HG03159 (cell line): ENCODE results near the gene DIP2C.
"Not testable (repeated sequence)": the region's sequence is repeated elsewhere in the genome, so short reads cannot be mapped to it uniquely, and the experiment has no call there.

Experiments
- ATAC-seq: cut with Tn5 transposase; IDR thresholded peaks from one replicate; pipeline ENCODE4 v1.9.1; 2021; ENCODE audit warnings: mild to moderate bottlenecking, moderate library complexity; ENCODE audit not compliant: unreplicated experiment

The DIP2C gene

DNA sequence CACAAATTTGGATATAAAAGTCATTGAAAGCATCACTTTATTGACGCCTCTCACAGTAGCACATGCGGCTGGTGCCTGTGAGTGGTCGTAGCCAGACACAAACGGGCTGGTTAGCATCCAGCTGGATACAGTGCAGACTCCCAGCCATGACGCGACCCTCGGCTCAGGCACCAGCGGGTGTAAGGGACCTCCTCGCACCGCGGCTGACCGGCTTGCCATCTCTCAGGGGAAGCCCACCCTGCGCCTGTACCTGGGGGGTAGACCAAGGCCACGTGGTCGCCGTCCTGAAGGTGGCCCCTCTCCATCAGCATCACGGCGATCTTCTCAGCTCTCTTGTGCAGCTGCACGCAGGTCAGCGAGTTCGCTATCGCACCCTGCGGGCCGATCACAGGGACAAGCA lies 340.4 kb downstream of the DIP2C start:
- ATAC-seq, result no peak

DNA sequence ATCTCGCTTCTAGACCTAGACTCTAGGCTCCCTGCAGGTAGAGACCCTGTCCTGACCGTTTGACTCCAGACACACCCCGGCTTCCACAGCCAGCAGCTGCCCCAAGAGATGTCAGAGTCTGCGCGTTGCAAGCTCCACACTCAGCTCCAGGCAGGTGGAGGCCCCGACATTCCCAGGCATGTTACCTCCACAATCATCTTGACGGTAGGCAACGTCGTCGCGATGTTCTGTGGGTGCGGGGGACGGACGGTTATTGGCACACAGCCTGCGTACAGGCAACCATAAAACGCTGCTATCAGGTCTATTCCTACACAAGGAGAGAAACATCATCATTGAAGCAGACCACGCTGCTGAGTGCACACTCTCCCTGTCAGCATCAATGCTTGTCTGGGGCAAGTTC lies 341.0 kb downstream of the DIP2C start:
- no peak for ATAC-seq

DNA sequence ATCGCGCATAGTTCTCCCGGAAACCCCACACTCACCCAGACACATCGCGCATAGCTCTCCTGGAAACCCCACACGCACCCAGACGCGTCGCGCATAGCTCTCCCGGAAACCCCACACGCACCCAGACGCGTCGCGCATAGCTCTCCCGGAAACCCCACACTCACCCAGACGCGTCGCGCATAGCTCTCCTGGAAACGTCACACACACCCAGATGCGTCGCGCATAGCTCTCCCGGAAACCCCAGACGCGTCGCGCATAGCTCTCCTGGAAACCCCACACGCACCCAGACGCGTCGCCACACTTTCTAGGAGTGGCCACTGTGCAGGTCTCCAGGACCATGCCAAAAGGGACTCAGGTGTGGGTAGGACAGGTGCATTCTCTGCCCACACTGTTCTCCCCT lies 341.7 kb downstream of the DIP2C start:
- ATAC-seq, result not testable (repeated sequence)

DNA sequence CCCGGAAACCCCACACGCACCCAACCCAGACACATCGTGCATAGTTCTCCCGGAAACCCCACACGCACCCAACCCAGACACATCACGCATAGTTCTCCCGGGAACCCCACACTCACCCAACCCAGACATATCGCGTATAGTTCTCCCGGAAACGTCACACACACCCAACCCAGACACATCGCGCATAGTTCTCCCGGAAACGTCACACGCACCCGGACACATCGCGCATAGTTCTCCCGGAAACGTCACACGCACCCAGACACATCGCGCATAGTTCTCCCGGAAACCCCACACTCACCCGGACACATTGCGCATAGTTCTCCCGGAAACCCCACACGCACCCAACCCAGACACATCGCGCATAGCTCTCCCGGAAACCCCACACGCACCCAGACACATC lies 342.3 kb downstream of the DIP2C start:
- not testable (repeated sequence) for ATAC-seq

DNA sequence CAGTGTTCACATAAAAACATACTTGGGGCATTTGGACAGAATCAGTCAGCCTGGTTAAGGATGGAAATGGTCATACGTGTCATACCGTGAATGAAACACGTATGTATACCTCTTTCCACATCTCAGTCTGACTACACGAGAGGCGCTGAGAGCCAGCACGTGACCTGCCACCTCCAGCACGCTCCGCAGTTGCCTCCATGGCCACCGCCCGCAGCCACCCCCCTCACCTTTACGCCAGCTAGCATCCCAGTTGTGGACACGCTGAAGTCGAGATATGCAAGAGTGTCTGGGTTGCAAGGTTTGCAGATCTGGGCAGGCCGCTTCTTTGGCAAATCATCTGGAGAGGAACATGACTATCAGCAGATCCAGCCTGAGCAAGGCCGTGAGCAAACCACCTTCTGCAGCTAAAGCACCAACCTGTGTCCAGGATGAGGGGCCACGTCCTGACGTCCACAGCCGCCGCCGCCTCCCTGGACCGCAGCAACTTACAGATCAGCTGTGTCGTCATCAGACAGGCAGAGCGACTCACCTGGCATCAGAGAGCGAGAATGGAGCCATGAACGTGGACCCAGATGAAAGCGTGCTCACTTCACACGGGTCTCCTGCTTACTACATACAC lies 344.8 kb downstream of the DIP2C start:
- no peak for ATAC-seq

DNA sequence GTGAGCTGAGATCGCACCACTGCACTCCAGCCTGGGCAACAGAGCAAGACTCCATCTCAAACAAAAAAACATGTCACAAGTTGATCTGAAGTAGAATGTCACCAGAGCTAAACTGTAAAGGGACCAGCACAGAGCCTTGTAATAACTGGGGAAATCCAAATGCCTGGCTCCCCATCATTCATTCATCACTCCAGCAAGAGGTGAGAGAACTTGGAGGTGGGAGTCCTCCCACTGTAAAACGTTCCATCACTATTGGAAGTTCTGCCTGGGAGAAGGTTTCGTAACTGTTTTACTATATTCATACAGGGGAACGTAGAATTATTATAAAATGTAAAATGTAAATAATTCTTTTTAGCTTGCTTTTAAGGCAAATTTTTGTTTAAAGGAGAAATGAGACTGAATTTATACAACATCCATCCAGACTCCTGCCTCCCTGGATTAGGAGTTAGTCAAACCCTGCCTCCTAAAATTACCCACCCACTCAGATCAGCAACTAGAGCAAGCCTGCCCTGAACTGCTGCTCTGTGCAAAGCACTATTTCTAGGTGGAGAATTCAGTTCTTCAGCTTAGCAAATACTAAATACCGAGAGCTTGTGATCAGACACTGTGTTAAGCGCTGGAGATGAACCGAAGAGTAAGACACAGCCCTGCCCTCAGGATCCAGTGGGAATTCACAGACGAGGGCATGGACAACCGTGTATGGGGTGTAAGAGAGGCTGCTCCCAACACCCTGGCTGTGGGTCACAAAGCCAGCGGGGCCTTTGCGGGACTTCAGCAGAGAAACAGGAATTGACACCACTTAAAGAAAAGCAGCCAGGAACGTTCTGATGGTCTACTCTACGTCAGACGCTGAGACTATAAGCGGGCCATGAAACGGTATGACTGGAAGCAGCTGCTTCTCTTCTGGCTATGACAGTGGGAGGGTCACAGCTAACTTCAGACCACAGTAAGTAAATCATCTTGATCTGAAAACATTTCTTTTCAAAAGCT lies 345.9 kb downstream of the DIP2C start:
- ATAC-seq, result no peak

DNA sequence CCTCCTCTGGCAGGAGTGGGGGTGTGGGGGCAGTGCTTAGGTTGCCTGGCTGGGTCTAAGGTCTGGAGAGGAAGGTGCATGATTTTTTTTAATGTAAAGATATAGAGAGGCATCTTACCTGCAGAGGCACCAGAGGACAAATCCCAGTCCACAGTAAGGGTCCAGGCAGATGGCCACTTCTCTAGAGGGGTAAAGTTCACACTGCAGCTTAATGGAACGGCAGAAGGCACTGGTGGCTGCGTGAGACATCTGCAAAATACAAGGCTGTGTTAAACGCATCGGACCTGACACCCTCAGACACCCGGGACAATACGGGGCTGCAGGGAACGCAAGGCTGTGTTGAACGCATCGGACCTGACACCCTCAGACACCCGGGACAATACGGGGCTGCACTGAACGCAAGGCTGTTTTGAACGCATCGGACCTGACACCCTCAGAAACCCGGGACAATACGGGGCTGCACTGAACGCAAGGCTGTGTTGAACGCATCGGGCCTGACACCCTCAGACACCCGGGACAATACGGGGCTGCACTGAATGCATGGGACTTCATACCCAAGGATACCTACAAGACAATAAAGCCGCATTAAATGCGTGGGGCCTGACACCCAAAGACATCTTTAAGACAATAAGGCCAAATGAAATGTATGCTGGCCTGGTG lies 348.3 kb downstream of the DIP2C start:
- no peak for ATAC-seq

DNA sequence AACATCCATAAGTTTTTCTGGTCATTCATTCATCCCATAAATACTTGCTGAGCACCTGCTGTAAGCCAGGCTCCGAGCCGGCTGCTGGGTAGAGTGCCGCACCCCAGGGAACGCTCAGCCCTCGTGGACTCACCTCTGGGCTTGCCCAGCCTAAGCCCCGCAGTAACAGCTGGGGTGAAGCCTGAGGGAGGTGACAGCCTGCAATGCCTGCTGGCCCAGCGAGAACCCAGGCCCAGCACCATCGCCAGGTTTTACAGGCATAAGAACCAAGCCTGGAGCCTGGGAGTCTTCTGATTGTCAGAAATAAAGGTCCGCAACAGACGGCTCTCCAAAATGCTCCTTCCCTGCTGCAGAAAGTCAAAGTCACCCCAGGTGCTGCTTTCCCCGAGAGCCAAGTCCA lies 348.8 kb downstream of the DIP2C start:
- ATAC-seq, result no peak

DNA sequence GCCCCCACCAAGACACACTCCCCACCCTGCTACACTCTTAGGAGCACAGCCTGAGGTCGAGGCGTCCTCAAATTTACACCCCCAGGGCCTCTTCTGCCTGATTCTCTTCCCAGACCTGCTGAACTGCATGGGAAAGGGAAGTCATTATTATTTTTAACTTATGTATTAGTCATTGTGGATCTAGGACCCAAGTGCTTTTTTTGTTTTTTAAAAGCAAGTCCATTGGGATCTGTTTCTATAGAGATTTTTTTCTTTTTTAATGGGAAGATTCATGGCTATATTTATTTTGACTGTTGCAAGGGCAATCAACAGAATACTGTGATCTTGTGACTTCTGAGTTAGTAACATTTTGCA lies 350.5 kb downstream of the DIP2C start:
- no peak for ATAC-seq

DNA sequence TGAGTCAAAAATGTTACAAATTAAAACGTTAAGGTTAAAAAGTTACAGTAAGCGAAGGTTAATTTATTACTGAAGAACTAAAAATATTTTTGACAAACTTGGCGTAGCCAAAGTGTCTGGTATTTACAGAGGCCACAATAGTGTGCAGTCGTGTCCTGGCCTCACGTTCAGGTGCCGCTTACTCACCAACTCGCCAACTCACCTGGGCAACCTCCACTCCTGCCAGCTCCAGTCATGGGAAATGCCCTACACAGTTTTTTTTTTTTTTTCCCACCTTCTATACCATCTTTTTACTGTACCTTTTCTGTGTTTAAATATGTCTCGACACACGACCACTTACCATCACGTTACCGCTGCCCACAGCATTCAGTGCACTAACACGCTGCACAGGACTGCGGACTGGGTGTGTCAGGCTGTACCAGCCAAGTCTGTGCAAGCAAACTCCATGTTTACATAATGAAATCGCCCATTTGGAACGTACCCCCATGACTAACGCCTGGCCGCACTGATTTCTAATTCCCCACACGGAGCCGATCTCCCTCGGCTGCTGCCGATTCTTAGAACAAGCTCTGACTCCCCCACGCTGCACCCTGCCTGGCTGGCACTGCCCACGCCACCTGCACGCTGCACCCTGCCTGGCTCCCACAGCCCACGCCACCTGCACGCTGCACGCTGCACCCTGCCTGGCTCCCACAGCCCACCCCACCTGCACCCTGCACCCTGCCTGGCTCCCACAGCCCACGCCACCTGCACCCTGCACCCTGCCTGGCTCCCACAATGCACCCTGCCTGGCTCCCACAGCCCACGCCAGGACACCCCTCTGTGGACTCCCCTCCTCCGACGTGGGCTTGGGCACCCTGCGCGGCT lies 351.1 kb downstream of the DIP2C start:
- no peak for ATAC-seq

DNA sequence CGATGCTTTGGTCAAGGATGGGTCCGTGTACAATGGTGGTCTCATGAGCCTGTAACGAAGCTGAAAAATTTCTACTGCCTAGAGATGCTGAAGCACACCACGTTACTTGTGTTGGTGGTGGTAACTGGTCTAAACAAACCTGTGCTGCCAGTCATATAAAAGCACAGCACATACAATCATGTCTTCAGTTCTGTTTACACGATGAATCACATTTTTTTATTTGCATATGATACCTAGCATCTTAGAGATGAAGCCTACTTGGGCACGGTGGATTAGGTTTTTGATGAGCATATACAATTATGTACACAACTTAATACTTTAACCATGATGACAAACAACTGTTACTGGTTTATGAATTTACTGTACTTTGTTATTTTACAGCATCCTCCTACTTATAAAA lies 353.2 kb downstream of the DIP2C start:
- no peak for ATAC-seq

DNA sequence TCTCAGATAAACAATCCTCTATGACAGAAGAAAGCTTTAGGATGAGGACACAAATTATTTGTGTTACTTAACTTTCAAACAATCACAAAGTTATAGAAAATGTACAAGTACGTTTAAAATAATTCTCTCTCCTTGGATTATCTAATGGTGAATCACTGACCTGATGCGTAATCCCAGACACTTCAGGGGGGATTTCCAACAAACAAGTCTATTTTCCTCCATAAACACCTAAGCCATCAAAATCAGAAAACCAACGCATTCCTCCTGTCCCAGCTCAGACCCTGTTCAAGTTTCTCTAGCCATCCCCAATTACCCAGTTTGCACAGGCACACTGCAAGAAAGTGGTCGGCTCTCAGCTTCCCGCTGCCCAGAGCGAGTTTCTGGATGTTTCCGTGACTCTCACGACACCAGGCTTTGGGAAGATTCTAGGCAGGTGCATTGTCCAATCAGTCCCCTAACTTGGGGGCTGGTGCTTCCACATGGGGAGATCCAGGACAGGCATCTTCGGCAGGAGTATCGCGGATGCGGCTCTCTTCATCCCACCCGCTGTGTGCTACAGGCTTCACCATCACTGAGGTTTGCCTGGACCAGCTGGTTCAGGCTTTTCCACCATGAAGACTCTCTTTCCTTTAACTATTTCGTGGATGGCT lies 354.2 kb downstream of the DIP2C start:
- ATAC-seq, result no peak

DNA sequence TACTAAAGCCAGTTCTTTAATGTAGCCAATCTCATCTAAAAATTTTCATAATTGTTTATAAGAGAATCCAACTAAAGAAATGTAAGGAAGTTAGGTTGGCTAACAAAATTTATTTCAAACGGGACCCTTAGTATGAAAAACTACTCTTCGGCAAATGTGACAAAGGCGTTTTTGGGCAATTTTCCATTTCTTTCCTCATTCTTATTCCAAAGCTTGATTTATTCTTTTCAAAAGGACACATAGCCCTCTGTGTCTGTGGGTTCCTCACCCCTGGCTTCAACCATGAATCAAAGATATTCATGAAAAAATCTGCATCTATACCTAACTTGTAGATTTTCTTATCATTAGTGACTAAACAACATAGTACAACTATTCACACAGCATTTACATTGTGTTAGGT lies 358.3 kb downstream of the DIP2C start:
- no peak for ATAC-seq

DNA sequence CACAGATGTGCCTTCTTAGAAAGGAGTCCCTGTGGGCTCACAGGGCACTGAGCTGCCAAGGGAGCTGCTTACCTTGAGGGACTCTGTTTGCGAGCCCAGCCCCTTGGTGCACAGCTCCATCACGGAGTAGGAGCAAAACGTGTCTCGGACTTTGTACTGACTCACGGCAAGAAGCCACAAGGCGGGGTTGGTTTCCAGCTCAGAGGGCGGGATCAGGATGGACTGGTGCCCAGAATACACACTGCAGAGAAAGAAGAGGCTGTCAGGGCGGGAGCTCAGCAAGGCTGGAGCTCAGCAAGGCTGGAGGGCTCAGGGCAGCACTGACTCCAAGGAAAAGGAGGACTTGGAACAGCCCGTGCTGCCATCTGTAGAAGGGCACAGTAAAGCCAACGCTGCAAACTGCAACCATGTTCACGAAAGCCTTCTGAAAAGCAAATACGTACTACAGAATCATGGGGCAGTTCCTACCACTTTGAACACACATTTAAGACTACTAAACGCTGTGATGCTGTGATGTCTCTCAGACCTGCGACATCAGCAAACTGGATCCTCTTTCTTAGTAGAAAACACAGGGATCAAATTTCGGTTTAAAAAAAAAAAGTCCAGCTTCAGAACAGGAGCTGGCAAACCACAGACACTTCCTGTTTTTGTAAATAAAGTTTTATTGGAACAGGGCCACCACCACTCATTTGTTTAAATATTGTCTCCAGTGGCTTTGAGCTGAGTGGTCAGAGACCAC lies 359.9 kb downstream of the DIP2C start:
- ATAC-seq, result no peak

DNA sequence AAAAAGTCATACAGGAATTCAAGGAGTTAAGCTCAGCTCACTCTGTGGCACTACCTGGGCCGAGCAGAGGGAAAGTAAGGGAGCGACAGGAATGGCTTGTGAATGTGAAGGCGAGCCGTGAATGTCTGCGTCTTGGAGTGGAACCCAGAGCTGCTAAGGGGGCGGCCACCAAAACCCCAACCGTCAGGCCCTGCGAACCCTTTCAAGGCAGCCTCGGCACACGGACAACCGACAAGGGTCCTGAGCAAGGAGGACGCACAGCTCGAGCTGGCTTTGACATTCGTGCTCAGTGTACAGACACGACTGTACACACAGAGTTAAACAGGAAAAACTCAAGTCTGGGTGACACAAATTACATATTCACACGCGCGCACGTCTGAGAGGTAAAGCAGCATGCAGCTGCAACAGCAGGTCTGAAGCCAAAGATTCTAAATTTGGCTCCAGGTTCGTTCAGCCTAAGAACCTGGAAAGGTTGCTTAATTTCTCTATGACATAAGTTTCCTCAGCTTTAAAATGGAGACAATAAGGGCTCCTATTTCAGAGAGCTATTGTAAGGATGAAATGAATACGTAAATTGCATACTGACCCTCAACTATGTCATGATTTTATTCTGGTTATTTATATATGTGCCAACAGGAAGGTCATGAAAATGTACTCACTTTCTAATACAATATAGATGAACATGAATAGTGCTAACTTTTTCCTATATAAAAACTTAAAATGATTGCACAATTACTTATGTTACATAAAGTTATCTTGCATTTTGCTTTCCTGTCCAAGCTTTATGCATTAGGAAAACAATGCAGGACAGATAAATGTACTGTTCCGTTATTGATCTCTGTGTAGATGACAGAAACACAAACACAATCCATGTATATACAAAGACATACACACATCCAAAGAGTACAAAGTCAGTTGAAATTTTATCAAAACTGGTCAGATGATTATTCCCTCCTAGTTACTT lies 361.3 kb downstream of the DIP2C start:
- no peak for ATAC-seq

DNA sequence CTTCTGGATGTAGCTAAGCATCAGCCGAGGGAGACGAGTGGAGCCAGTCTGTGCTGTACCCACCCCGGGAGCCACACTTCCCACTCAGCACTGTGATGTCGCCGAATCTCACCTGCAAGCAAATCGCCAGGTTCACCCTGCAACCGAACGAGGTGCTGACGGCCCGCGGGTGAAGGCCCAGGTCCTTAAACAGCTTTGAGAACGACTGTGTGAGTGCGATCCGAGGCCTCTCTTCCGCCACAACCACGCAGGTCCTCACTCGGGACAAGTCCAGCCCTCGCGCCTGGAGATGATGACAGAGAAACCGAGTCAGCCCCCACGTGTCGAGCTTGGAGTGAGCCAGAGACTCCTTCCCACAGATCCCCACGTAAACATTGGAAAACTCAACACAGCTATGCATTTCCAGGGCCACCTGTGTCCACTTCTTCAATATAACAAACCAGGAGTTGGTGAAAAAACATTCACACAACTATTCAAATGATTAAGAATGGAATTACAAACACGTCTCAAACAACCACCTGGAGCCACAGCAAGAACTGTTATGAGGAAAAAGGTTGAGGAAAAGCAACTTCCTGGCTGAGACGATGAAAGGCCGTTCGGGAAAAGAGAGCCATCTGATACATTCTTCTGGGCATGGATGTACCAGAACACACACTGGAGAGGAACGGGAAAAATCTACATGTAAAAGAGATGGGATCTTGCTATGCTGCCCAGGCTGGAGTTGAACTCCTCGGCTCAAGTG lies 362.4 kb downstream of the DIP2C start:
- ATAC-seq, result no peak

DNA sequence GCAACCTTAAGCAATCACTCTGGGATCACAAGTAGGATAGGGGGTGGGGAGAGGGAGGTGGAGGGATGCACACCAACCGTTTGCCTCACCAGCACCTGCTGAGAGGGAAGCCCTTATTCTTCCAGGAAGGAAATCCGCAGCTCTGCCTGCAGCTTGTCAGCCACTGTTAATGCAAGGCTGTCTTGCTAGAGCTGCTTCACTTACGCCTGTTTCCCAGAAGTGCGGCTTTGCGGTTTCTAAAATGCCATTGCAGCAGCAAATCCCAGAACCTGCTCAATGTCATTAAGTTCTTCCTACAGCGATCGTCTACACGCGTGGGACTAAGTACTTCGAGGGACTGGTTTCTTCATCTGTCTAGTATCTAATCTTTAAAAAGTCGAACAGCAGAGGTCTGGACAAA lies 363.1 kb downstream of the DIP2C start:
- no peak for ATAC-seq

DNA sequence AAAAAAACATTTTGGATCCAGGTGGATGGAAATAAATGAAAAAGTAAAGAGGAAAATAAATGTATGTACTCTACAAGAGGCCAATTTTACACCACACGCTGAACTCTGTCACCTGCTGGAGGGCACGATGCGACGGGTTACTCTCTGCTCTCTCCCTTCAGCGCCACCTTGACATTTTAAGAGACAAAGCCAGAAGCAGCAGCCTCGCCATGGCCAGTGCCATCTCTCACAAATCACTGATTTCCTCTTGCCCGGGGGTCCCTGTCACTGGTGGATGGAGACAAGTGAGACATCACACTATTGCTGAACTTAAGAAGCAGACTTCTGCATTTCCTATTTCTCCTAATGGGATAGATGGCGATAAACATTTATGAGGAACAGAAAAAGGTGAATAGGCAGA lies 364.2 kb downstream of the DIP2C start:
- ATAC-seq, result no peak
